ENCODE measurements around the gene RMC1. TPM values are rescaled to one million over a fixed set of nuclear protein-coding genes. Genes with fewer than 3 reads are reported as not detected.

The RMC1 gene
- total and polyA plus RNA-seq, 2 of the 13 experiments (the other 11 are each of a cell fraction or from before 2014, with no cell fraction given) = 9.4 to 19.5 TPM

DNA sequence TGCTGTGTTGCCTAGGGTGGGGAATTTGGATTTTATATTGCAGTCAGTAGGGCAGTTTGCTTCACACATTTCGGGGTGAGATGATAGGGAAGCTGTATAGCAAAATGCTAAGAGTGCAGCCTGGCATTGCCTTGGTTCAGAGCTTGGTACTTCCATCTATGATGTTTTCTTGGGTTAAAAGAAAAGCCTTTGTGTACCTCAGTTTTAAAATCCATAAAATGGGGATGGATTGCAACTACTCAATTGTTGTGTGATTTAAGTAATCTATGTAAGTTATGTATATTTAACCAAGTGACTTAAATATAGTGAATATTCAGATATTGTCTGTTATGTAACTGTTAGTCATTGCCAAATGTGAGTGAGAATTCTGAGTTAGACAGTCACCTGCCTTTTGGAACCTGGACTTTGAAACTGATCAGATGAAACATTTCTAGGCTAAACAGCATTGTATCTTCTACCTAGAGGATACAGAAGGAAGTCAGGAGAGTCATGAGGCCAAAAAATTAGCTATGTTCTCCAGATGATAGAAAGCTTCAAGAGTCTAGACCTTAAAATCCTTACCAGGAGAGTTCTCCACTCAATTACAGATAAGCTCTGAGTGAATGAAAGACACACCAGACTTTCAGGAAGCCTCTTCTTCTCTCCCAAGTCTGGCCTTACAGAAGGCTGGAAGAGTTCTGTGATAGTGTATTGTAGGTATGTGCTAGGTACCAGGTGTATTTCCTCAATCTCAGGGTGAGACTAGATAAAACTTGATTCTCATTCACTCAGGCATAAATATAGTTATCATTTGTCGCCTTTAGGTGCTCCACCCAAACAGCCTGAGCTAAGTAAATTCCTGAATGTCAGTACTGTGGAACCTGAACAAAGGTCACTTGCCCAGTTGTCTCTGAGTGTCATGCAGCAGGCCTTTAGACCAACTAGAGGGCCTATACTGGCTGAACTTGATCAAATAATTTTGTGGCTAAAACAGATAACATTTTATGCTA, 42.7 kb upstream of the RMC1 start (continued):
- no peak for TF ChIP-seq SOX6 (IDR thresholded peaks at IDR 0.05)
- TF ChIP-seq SOX6 (CRISPR knock-in tag; IDR thresholded peaks at IDR 0.05) = peak; percentile 4; the same call in 1 of the 2 replicates
- TF ChIP-seq PHF8 (CRISPR knock-in tag; IDR thresholded peaks at IDR 0.05) = no peak
- TF ChIP-seq ZNF292 (CRISPR knock-in tag; IDR thresholded peaks at IDR 0.05; ENCODE audit: borderline replicate concordance, low read depth) = no peak
- TF ChIP-seq ELF4 (CRISPR knock-in tag; IDR thresholded peaks at IDR 0.05; ENCODE audit: borderline replicate concordance) = no peak; the same call in 1 of the 2 replicates
- no peak for TF ChIP-seq RFXANK (CRISPR knock-in tag; IDR thresholded peaks at IDR 0.05)
- TF ChIP-seq SALL1 (CRISPR knock-in tag; IDR thresholded peaks at IDR 0.05) = peak; percentile 31; the same call in 1 of the 2 replicates
- TF ChIP-seq GPN1 (CRISPR knock-in tag; IDR thresholded peaks at IDR 0.05; ENCODE audit: borderline replicate concordance) = no peak
- no peak for TF ChIP-seq SNAI1 (CRISPR knock-in tag; IDR thresholded peaks at IDR 0.05; ENCODE audit: borderline replicate concordance)
- TF ChIP-seq ZNF44 (CRISPR knock-in tag; IDR thresholded peaks at IDR 0.05) = no peak
- TF ChIP-seq ZC3H13 (CRISPR knock-in tag; IDR thresholded peaks at IDR 0.05) = no peak
- TF ChIP-seq, protein P1, sequence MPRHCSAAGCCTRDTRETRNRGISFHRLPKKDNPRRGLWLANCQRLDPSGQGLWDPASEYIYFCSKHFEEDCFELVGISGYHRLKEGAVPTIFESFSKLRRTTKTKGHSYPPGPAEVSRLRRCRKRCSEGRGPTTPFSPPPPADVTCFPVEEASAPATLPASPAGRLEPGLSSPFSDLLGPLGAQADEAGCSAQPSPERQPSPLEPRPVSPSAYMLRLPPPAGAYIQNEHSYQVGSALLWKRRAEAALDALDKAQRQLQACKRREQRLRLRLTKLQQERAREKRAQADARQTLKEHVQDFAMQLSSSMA (CRISPR knock-in tag; IDR thresholded peaks at IDR 0.05) = no peak
- no peak for TF ChIP-seq SIN3B (IDR thresholded peaks at IDR 0.05; ENCODE audit: low read length)
- TF ChIP-seq, protein P2, sequence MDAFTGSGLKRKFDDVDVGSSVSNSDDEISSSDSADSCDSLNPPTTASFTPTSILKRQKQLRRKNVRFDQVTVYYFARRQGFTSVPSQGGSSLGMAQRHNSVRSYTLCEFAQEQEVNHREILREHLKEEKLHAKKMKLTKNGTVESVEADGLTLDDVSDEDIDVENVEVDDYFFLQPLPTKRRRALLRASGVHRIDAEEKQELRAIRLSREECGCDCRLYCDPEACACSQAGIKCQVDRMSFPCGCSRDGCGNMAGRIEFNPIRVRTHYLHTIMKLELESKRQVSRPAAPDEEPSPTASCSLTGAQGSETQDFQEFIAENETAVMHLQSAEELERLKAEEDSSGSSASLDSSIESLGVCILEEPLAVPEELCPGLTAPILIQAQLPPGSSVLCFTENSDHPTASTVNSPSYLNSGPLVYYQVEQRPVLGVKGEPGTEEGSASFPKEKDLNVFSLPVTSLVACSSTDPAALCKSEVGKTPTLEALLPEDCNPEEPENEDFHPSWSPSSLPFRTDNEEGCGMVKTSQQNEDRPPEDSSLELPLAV (CRISPR knock-in tag; conservative IDR thresholded peaks at IDR 0.05; ENCODE audit: low read depth) = no peak
- TF ChIP-seq, protein P3, sequence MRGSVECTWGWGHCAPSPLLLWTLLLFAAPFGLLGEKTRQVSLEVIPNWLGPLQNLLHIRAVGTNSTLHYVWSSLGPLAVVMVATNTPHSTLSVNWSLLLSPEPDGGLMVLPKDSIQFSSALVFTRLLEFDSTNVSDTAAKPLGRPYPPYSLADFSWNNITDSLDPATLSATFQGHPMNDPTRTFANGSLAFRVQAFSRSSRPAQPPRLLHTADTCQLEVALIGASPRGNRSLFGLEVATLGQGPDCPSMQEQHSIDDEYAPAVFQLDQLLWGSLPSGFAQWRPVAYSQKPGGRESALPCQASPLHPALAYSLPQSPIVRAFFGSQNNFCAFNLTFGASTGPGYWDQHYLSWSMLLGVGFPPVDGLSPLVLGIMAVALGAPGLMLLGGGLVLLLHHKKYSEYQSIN (CRISPR knock-in tag; IDR thresholded peaks at IDR 0.05; ENCODE audit: borderline replicate concordance) = no peak
- TF ChIP-seq, protein P4, sequence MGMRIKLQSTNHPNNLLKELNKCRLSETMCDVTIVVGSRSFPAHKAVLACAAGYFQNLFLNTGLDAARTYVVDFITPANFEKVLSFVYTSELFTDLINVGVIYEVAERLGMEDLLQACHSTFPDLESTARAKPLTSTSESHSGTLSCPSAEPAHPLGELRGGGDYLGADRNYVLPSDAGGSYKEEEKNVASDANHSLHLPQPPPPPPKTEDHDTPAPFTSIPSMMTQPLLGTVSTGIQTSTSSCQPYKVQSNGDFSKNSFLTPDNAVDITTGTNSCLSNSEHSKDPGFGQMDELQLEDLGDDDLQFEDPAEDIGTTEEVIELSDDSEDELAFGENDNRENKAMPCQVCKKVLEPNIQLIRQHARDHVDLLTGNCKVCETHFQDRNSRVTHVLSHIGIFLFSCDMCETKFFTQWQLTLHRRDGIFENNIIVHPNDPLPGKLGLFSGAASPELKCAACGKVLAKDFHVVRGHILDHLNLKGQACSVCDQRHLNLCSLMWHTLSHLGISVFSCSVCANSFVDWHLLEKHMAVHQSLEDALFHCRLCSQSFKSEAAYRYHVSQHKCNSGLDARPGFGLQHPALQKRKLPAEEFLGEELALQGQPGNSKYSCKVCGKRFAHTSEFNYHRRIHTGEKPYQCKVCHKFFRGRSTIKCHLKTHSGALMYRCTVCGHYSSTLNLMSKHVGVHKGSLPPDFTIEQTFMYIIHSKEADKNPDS (CRISPR knock-in tag; IDR thresholded peaks at IDR 0.05) = no peak
- TF ChIP-seq KAT2B (IDR thresholded peaks at IDR 0.05; ENCODE audit: borderline replicate concordance, low read depth, low read length) = no peak
- TF ChIP-seq NONO (IDR thresholded peaks at IDR 0.05) = no peak
- TF ChIP-seq NONO (CRISPR knock-in tag; conservative IDR thresholded peaks at IDR 0.05) = no peak
- no peak for TF ChIP-seq NR2F2 (IDR thresholded peaks at IDR 0.05; ENCODE audit: borderline replicate concordance, low read depth)
- TF ChIP-seq, protein P5, sequence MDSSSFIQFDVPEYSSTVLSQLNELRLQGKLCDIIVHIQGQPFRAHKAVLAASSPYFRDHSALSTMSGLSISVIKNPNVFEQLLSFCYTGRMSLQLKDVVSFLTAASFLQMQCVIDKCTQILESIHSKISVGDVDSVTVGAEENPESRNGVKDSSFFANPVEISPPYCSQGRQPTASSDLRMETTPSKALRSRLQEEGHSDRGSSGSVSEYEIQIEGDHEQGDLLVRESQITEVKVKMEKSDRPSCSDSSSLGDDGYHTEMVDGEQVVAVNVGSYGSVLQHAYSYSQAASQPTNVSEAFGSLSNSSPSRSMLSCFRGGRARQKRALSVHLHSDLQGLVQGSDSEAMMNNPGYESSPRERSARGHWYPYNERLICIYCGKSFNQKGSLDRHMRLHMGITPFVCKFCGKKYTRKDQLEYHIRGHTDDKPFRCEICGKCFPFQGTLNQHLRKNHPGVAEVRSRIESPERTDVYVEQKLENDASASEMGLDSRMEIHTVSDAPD (CRISPR knock-in tag; IDR thresholded peaks at IDR 0.05) = no peak
- no peak for TF ChIP-seq SRSF1 (optimal IDR thresholded peaks at IDR 0.05; ENCODE audit: low read depth, low read length)

Data from HepG2 (cell line).